BJ (cell line): ENCODE measurements around the gene UIMC1. TPM values are rescaled to one million over a fixed set of nuclear protein-coding genes. Genes with fewer than 3 reads are reported as not detected.

ENCODE experiments used
- CTCF ChIA-PET: fragments of 350-600 bp; formaldehyde crosslinking; extraction: SDS; loops from one replicate; lab custom pipeline; 2021; ENCODE audit warnings: antibody characterized with exemption, inconsistent platforms; lab: Yijun Ruan, JAX
- POLR2A ChIA-PET: fragments of 300-600 bp; sonication (Branson Sonifier 250); formaldehyde crosslinking; extraction: SDS; loops from one replicate; lab custom pipeline; 2021; ENCODE audit warnings: antibody characterized with exemption; lab: Charles Lee
- DNase-seq: peaks from one replicate; pipeline ENCODE4 v3.0.0-alpha.2; 2011; ENCODE audit warnings: low read depth
- H3K27me3 ChIP-seq: 2 replicates; pipeline ENCODE4 v1.6.0; 2011; ENCODE audit warnings: low read length; ENCODE audit not compliant: control insufficient read depth, insufficient read depth
- H3K36me3 ChIP-seq: 2 replicates; pipeline ENCODE4 v1.5.1; 2011; ENCODE audit warnings: low read length; ENCODE audit not compliant: control insufficient read depth, insufficient read depth
- H3K4me3 ChIP-seq: 2 replicates; pipeline ENCODE4 v1.5.1; 2011; ENCODE audit warnings: low read depth, mild to moderate bottlenecking, control low read depth, low read length
- CTCF ChIP-seq: IDR thresholded peaks from 2 replicates; pipeline ENCODE4 v1.5.1; 2011; ENCODE audit warnings: low read depth, mild to moderate bottlenecking, control low read depth, inconsistent platforms, low read length, moderate library complexity; ENCODE audit not compliant: insufficient read depth
- polyA plus RNA-seq: library from polyadenylated mRNA; depleted of rRNA; stranded (reverse); fragments of >200 nt; gene quantifications from 2 replicates; pipeline ENCODE4 v1.2.3, GENCODE V29; 2011

The UIMC1 gene
- polyA plus RNA-seq, 1 experiment = 14.1 TPM

DNA sequence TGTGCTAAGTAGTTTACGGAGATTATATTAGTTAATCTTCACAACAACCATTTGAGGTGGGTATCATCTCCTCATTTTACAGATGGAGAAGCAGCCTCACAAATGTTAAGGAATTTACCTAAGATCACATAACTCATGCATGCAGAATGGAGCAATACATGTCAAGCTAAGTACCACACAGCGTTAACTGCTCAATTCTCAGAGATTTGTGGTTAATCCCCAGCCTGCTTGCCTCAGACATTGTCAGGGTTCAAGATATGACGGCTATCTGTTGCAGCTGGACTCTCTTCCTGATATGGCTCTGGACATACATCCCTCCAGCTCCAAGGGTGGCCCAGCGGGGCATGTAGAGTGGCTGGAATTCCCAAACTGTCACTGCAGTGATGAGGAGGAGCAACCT lies 8.6 kb upstream of the UIMC1 start:
- CTCF ChIA-PET = interaction anchor here (0.9 kb wide), 1 partner anchor 8 kb away, joined by 3 read pairs; the partner anchor contains the start of gene UIMC1
- no peaks in the 10 kb centered on the region for H3K27me3 ChIP-seq

DNA sequence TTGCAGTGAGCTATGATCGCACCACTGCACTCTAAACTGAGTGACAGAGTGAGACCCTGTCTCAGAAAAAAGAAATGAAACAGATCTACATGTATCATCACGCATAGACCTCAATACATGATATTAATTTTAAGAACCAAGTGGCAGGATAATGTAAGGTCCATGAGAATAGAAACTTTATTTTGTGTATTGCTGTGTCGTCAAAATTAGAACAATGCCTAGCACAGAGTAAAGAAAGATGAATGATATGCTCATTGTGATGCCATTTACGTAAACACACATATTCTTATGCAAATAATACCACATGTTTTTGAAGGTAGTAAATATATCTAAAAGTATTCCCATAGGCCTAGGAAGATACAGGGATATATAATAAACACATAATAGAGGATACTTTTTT lies 3.6 kb upstream of the UIMC1 start:
- no peaks in the 10 kb centered on the region for H3K27me3 ChIP-seq
- POLR2A ChIA-PET = no interaction called here
- no peak for DNase-seq
- TF ChIP-seq CTCF = no peak
- H3K36me3 ChIP-seq = no peaks in the 10 kb centered on the region
- H3K4me3 ChIP-seq = no peak overlapping the region
- CTCF ChIA-PET = interaction anchor here (0.7 kb wide), 1 partner anchor 22 kb away, joined by 3 read pairs; no protein-coding TSS in a partner anchor

More for the DNA sequence above, 8.6 kb upstream of the UIMC1 start:
- TF ChIP-seq CTCF = no peak
- no peaks in the 10 kb centered on the region for H3K36me3 ChIP-seq
- DNase-seq = no peak
- no peak overlapping the region for H3K4me3 ChIP-seq
- POLR2A ChIA-PET = no interaction called here

DNA sequence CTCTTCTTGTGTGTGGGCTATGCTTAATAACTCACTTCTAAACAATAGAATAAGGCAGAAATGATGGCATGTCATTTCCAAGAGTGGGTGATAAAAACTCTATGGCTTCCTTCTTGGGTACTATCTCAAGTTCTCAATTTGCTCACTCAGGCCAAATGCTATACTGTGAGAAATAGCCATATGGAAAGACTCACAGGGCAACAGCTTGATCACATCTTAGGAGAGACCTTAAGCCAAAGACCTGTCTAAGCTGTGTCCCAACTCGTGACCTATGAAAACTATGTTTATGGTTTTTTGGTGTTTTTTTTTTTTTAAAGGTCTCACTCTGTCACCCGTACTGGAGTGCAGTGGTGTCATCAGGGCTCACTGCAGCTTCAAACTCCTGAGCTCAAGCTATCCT lies 2.1 kb upstream of the UIMC1 start:
- CTCF ChIA-PET = interaction anchor here (1.4 kb wide), 1 partner anchor 13 kb away, joined by 4 read pairs; the partner anchor contains the start of gene ZNF346
- Histone ChIP-seq H3K4me3 (no peak overlapping the region), H3K36me3 (no peaks in the 10 kb centered on the region), H3K27me3 (no peaks in the 10 kb centered on the region)
- no peak for DNase-seq
- POLR2A ChIA-PET = no interaction called here
- no peak for TF ChIP-seq CTCF

GRCh38 chr5:177005619-177006264 lies 837 bp downstream of the UIMC1 start:
- ChIA-PET POLR2A (interaction anchor here (0.6 kb wide), 1 partner anchor 403 kb away, joined by 3 read pairs; no protein-coding TSS in a partner anchor), CTCF (interaction anchor here (0.5 to 1.9 kb wide), 11 partner anchors 9 to 412 kb away, joined by 3 to 11 read pairs (median 4); no protein-coding TSS in a partner anchor)
- H3K36me3 ChIP-seq = no peaks in the 10 kb centered on the region
- peak; percentile 82 for TF ChIP-seq CTCF
- H3K4me3 ChIP-seq = peak overlapping the region; percentile 97
- no peak for DNase-seq
- no peaks in the 10 kb centered on the region for H3K27me3 ChIP-seq

DNA sequence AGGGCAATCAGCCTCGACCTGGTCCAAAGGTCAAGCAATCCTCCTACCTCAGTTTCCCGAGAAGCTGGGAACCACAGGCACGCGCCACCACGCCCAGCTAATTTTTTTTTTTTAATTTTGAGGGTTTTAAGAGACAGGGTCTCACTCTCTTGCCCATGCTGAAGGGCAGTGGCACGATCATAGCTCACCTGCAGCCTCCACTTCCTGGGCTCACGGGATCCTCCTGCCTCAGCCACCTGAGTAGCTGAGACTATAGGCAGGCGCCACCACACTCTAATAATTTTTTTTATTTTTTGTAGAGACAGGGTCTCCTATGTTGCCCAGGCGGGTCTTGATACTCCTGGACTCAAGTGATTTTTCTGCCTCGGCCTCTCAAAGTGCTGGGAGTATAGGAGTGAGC lies 1.6 kb downstream of the UIMC1 start:
- TF ChIP-seq CTCF = no peak
- no peaks in the 10 kb centered on the region for H3K27me3 ChIP-seq
- ChIA-PET CTCF (interaction anchor here (0.5 to 1.9 kb wide), 5 partner anchors 8 to 411 kb away, joined by 3 to 11 read pairs (median 3); no protein-coding TSS in a partner anchor), POLR2A (no interaction called here)
- no peaks in the 10 kb centered on the region for H3K36me3 ChIP-seq
- DNase-seq = no peak
- peak overlapping the region; percentile 97; the same call in 1 of the 2 replicates for H3K4me3 ChIP-seq
